HG03159 (cell line): ENCODE data around the gene IGF1R.

Experiments
- ATAC-seq: cut with Tn5 transposase; IDR thresholded peaks from one replicate; pipeline ENCODE4 v1.9.1; 2021; ENCODE audit warnings: mild to moderate bottlenecking, moderate library complexity; ENCODE audit not compliant: unreplicated experiment

The IGF1R gene

GRCh38 chr15:98648654-98649471, 524 bp downstream of the IGF1R start:
- ATAC-seq: peak; percentile 21

GRCh38 chr15:98649472-98650416, 1.4 kb downstream of the IGF1R start:
- no peak for ATAC-seq

- ATAC-seq: no peak
Measured at GRCh38 chr15:98650417-98651035, 2.2 kb downstream of the IGF1R start.

- ATAC-seq: no peak
Measured at GRCh38 chr15:98651036-98651481, 2.7 kb downstream of the IGF1R start.

- no peak for ATAC-seq
Measured at GRCh38 chr15:98651581-98652220, 3.4 kb downstream of the IGF1R start.

GRCh38 chr15:98653686-98654085, 5.3 kb downstream of the IGF1R start:
- no peak for ATAC-seq

- no peak for ATAC-seq
Measured at GRCh38 chr15:98654790-98655360, 6.5 kb downstream of the IGF1R start.

- no peak for ATAC-seq
Measured at GRCh38 chr15:98655732-98656131, 7.4 kb downstream of the IGF1R start.

- ATAC-seq: no peak
Measured at GRCh38 chr15:98657721-98658120, 9.4 kb downstream of the IGF1R start.

GRCh38 chr15:98658831-98659699, 10.7 kb downstream of the IGF1R start:
- peak; percentile 93 for ATAC-seq

- no peak for ATAC-seq
Measured at GRCh38 chr15:98660055-98660454, 11.7 kb downstream of the IGF1R start.

- no peak for ATAC-seq
Measured at GRCh38 chr15:98663045-98663444, 14.7 kb downstream of the IGF1R start.

GRCh38 chr15:98663606-98664005, 15.3 kb downstream of the IGF1R start:
- no peak for ATAC-seq

- no peak for ATAC-seq
Measured at GRCh38 chr15:98666441-98666840, 18.1 kb downstream of the IGF1R start.

GRCh38 chr15:98666841-98667240, 18.5 kb downstream of the IGF1R start:
- ATAC-seq: no peak

GRCh38 chr15:98667521-98668179, 19.3 kb downstream of the IGF1R start:
- no peak for ATAC-seq

- ATAC-seq: no peak
Measured at GRCh38 chr15:98668566-98669308, 20.4 kb downstream of the IGF1R start.

GRCh38 chr15:98669638-98670037, 21.3 kb downstream of the IGF1R start:
- ATAC-seq: no peak
